Stimulated activated naive CD4-positive, alpha-beta T cell treated with Interleukin-2 at 50 U/mL for 16 hours (primary cell): ENCODE measurements around the gene HOXC11.

Experiments used
- DNase-seq: peaks from one replicate; lab custom pipeline; 2025; lab: John Stamatoyannopoulos, UW

The HOXC11 gene

GRCh38 chr12:54021432-54022013, 48.6 kb downstream of the HOXC11 start:
- DNase-seq, result no peak

GRCh38 chr12:54022960-54023884, 50.3 kb downstream of the HOXC11 start:
- no peak for DNase-seq

- no peak for DNase-seq
Measured at GRCh38 chr12:54024127-54024526, 51.2 kb downstream of the HOXC11 start.

GRCh38 chr12:54024581-54025305, 51.8 kb downstream of the HOXC11 start:
- DNase-seq, result no peak

GRCh38 chr12:54025499-54026405, 52.8 kb downstream of the HOXC11 start:
- DNase-seq, result no peak

GRCh38 chr12:54026640-54027441, 53.9 kb downstream of the HOXC11 start:
- DNase-seq, result no peak
